GM18873 (cell line): ENCODE data around the gene KNCN.

Experiments used
- ATAC-seq: cut with Tn5 transposase; IDR thresholded peaks from one replicate; pipeline ENCODE4 v1.9.1; 2021; ENCODE audit warnings: mild to moderate bottlenecking, moderate library complexity, moderate number of reproducible peaks; ENCODE audit not compliant: unreplicated experiment, low FRiP score

Gene KNCN

GRCh38 chr1:46569884-46570725 lies 18.7 kb upstream of the KNCN start:
- ATAC-seq, result no peak

DNA sequence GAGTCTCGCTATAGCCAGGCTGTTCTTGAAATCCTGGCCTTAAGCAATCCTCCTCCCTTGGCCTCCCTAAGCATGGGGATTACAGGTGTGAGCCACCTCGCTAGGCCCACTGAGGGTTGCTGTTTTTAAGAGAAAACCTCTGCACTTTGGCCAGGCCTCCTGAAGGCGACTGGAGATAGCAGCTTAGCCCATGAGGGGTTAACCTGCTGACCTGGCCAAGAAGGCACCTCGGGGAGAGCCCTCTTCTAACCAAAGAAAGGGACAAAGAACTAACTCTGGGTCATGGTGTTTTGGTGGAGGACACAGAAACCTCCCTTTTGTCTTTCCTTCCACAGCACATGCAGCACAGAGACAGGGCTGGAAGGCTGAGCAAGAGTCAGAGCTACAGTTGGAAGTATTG lies 17.7 kb upstream of the KNCN start:
- no peak for ATAC-seq

GRCh38 chr1:46568461-46568891 lies 17.0 kb upstream of the KNCN start:
- no peak for ATAC-seq

- no peak for ATAC-seq
Observed at GRCh38 chr1:46563341-46563740, 11.9 kb upstream of the KNCN start.

DNA sequence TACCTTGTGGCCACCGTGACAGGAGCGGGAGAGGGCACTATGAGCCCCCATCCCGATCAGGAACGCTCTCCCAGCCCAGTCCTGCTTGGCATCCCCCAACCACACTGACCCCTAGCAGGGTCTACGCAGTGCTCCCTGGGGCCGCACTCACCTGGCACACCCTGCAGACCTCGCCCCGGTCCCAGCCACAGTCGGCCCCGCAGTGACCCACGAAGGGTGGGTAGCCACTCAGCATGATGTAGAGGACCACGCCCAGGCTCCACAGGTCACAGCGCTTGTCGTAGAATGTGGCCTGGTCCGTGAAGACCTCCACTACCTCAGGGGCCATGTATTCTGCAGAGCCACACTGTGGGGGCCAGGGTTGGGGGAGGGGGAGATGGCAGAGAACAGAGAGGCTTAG lies 11.1 kb upstream of the KNCN start:
- no peak for ATAC-seq

- ATAC-seq, result no peak
Observed at GRCh38 chr1:46558966-46559365, 7.5 kb upstream of the KNCN start.

- ATAC-seq, result no peak
Observed at GRCh38 chr1:46558141-46558963, 6.9 kb upstream of the KNCN start.

GRCh38 chr1:46557403-46557802 lies 6.0 kb upstream of the KNCN start:
- ATAC-seq, result no peak

DNA sequence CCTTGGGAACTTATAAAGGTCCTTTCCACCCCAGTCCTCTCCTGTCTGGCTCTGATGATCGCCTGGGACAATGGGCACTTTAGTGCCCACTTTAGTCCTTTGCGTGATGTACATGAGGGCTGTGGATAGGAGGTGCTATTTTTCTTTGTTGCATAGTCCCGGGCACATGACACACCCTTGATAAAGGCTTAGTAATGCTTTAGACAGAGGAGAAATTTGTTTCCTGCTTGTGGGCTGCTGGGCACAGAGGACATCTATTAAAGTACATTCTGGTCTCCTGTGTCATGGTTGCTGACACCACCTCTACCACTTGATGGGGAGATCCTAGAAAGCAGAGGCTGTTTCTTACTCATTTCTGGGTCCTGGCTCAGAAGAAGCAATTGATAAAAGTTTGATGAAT lies 5.4 kb upstream of the KNCN start:
- ATAC-seq, result no peak

GRCh38 chr1:46555826-46556619 lies 4.6 kb upstream of the KNCN start:
- no peak for ATAC-seq

DNA sequence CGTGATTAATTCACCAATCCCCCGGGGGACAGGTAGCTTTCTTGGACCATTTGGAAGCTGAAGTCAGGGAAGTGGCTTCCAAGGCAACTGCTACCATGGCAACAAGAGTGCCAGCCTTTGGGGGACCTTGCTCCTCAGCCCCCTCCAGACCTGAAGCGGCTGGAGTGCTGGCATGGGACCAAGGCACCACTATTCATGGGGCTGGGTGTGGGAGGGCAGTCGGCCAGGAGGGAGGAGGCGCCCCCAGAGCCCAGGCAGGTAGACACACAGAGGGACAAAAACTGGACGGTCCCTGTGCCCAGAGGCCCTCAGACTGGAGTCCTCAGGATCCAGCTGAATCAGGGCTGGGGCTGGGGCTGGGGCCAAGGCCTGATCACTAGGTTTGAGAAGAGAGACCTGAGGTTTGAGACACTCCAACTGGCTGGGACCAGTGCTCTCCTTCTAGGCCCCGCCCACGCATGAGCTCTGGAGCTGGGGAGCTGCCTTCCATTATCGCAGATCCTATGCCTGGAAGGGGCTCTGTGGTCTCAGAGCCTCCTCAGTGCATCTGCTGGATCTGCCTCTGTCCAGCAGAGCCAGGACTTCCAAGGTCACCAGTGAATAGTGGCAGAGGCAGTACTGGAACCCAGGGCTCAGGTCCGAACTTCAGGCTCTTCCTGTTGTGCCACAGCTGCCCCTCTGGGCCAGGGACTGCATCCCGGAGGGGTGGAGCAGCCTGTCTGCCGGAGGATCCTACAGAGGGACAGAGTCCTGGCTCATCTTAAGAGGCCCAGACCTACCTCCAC lies 3.3 kb upstream of the KNCN start:
- ATAC-seq, result no peak

GRCh38 chr1:46554236-46554596 lies 2.8 kb upstream of the KNCN start:
- ATAC-seq, result no peak

DNA sequence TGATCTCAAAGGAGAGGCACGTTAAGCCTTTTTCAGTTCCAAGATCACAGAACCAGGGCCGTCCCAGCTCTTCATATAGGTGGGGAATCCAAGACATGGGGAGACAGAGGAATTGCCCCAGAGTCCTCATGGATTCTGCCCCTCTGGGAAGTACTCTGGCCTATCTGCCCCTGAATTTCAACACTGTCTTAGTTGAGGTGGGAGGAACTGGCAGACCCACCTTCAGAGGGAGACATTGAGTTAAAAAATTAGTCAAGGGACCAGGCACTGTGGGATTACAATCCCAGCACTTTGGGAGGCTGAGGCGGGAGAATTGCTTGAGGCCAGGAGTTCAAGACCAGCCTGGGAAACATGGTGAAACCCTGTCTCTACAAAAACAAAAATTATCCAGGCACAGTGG lies 2.1 kb upstream of the KNCN start:
- ATAC-seq, result no peak

DNA sequence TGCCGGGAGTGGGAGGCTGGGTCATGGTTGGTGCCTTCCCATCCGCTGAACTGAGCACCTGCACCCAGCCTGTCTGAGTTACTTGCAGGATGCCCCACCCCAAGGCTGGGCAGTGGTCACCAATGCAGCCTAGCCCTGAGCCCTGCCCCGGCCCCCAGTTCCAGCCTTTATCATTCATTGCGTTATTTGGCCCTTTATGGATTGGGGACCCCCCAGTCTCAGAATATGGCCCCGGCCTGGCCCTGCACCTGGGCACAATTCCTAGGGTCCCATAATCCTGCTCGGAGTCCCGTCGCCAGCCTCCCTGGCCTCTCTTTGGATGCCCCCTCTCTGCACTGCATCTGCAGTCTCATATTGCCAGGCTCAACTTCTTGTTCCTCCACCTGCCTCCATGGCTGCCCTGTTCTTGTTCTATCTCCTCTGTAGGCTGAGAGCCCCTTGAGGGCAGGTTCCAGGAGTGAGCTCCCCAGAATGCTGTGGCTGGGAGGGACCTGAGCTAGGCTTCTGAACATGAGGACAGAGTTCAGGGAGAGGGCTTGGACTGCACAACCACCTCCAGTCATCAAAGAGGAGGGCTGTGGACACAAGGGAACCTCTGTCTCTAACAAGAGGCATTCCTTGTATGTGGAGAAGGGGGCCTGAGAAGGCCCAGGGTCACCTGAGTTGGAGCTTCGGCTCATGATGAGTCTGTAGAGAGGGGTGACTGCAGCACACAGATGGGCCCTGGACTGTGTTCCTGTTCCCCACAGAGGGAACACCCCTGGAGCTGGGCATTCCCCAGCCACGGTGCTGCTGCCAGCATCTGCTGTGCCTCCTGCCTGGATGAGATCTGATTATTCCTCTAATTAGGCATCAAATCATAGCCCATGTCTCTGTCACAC lies 1.1 kb upstream of the KNCN start:
- no peak for ATAC-seq

GRCh38 chr1:46550751-46551231 lies 656 bp downstream of the KNCN start:
- no peak for ATAC-seq

GRCh38 chr1:46549697-46550681 lies 1.5 kb downstream of the KNCN start:
- ATAC-seq, result no peak

DNA sequence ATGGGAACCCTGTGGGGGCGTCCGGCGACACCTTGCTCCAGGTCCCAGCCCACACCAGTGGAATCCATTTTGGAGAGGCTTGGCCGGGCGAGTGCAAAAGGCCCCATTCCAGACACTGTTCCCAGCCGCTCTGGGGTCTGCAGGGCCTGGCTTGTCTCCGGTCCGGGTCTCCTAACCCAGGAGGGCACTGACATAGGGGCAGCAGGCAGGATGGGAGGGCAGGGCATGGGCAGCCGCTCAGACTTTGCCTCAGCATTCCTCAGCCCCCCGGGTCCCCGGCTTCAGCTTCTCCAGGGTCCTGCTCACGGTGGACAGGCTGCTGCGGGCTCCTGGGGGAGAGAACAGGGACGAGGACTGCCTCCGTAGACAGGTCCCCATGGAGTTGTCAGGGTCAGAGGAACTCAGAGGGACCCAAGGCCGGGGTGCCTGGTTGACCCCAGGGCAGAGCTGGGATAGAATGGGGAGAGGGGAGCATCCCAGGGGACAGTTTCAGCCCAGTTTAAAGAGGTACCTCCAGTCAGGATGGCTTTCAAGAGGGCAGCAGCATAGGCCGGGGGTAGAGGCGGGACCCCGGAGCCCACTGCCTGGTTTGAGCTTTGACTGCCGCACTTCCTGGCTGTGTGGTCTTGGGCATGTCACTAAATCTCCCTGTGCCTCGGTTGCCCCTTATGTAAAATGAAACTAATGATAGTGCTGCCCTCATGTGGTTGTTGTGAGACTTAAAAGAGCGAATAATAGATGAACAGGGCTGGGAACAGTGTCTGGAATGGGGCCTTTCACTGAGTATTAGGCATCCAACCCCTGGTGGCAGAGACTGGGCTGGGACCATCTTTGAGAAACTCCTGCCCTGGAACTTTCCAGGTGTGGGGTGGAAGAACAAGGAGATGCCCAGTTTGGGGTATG lies 3.7 kb downstream of the KNCN start:
- ATAC-seq, result no peak
